Activated naive CD4-positive, alpha-beta T cell (primary cell): ENCODE data around the gene OR2G6.
A peak's percentile ranks its signal among the peaks of the same experiment; 100 is the strongest.
"Not testable (repeated sequence)": the region's sequence is repeated elsewhere in the genome, so short reads cannot be mapped to it uniquely, and the experiment has no call there.

ENCODE experiments used
- DNase-seq, 4 experiments: peaks; one replicate each; lab custom pipeline; 2025; lab: John Stamatoyannopoulos, UW

Gene OR2G6

GRCh38 chr1:248507773-248508172 lies at the start of gene OR2G6:
OR2G6 (plus strand) TSS chr1:248508073; CDS start chr1:248521647, 13,574 bp downstream.
- not testable (repeated sequence) for DNase-seq

DNA sequence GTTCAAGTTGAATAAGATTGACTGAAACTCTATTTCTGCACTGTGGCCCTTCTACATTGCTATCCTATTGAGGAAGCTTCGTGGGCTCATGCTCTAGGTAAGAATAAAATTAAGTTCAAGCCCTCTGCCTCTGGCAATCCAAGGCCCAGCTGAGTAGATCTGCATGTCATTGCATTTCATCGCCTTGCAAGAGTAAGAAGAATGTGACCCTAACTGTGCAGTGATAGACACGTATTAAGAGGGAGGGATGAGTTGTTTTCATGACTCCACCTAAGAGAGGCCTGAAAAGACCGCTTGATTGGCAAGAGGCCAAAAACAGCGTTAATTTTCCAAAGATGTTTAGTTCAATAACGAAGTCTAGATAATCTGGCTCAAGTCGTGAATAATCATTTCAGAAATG lies 48.8 kb upstream of the OR2G6 start:
- DNase-seq: not testable (repeated sequence)

- no peak for DNase-seq
These were observed 36.7 kb upstream of the OR2G6 start for GRCh38 chr1:248471154-248471553.

GRCh38 chr1:248472111-248472510 lies 35.8 kb upstream of the OR2G6 start:
- DNase-seq: not testable (repeated sequence)

DNA sequence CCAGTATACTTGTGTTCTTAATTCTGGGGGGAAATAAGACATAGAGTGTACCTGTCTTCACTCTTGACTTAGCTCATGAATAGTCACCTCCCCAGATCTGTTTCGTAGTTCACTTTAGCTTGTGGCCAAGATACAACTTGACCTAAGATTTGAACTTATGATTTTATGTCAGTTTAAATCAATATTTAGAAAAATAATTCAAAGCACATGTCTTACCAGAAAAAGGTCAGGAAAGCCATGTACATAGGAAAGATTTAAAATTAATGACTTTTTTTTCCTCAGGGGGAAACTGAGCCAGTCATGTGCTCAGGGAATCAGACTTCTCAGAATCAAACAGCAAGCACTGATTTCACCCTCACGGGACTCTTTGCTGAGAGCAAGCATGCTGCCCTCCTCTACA lies 34.8 kb upstream of the OR2G6 start, which contains the start of gene OR2T3:
Gene OR2T3, plus strand, starts transcription at position 301 of the 400 bp plus-strand sequence. Its CDS starts 0 bp downstream, at position 301.
- not testable (repeated sequence) for DNase-seq

- not testable (repeated sequence) for DNase-seq
These were observed 32.2 kb upstream of the OR2G6 start for GRCh38 chr1:248475660-248476059.

DNA sequence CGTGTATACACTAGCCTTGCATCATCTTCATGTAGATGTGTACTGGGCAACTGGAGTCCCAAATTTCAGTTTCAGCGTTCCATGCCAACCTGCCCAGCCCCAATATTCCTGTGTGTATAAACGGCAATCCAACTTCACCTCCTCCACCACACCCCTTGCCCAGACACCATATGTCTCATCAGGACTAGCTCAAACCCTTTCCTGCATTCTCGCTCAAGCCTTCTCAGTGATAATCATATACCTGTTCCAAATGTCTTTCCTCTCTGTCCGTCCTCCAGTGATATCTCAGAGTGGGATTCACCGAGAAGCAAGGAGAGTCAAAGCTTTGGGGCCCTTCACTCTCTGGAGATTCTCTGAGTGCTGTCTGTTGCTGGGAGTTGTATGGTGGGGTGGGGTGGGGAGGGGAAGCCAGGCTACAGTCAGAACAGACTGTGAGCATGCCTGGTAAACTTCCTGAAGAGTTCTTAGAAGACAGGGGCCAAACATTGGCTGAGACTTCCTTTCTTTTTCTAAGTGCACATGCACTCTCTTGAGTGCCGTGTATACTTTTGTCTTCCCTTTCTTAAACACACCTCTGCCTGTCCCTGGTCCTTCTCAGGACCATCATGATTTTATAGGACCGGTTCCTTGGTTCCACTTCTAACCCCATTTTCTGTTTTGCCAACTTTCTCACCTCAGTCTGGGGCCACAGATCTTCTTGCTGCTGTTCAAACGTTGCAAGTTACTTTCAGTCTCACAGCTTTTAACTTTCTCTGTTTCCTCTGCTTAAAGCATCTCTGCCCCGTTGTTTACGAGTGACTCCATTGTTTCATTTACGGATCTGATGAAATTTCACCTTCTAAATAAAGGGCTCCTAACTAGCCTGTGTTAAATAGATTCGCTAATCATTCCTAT lies 25.9 kb upstream of the OR2G6 start:
- peak in 1 of 4 experiments; percentile 4 for DNase-seq

GRCh38 chr1:248488289-248488688 lies 19.6 kb upstream of the OR2G6 start, which contains the start of gene OR2T5:
OR2T5 (plus strand) TSS chr1:248488589; CDS start chr1:248488589, 0 bp downstream.
- DNase-seq: not testable (repeated sequence)

- not testable (repeated sequence) for DNase-seq
These were observed 11.2 kb upstream of the OR2G6 start for GRCh38 chr1:248496661-248497060.

GRCh38 chr1:248500305-248501035 lies 7.4 kb upstream of the OR2G6 start:
- not testable (repeated sequence) for DNase-seq

- not testable (repeated sequence) for DNase-seq
These were observed 2.3 kb downstream of the OR2G6 start for GRCh38 chr1:248510217-248510616.

DNA sequence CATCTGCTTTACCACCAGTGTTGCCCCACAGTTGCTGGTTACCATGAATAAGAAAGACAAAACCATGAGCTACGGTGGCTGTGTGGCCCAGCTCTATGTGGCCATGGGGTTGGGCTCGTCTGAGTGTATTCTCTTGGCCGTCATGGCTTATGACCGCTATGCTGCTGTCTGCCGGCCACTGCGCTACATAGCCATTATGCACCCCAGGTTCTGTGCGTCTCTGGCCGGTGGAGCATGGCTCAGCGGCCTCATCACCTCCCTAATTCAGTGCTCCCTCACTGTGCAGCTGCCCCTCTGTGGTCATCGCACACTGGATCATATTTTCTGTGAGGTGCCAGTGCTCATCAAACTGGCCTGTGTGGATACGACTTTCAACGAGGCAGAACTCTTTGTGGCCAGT lies 14.0 kb downstream of the OR2G6 start:
- no peak for DNase-seq

DNA sequence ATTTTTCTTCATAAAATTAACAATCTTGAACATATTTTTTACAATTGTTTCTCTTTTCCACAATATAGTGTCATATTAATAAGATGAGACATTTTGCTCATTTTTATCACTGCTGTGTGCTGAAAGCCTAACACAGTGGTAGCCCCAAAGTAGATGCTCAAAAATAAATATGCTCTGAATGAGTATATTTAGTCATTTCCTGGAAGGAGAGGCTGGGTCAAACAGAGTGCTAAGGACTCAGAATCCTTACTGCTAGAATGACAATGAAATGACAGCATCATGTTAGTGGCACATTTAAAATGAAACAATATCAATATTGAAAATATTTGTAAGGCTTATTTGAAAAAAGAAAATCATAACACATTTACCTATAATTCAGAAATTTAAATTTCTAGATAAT lies 29.6 kb downstream of the OR2G6 start:
- not testable (repeated sequence) for DNase-seq

- not testable (repeated sequence) for DNase-seq
These were observed 39.5 kb downstream of the OR2G6 start for GRCh38 chr1:248547383-248547782.

- DNase-seq: not testable (repeated sequence)
These were observed 43.2 kb downstream of the OR2G6 start for GRCh38 chr1:248551027-248551426.

DNA sequence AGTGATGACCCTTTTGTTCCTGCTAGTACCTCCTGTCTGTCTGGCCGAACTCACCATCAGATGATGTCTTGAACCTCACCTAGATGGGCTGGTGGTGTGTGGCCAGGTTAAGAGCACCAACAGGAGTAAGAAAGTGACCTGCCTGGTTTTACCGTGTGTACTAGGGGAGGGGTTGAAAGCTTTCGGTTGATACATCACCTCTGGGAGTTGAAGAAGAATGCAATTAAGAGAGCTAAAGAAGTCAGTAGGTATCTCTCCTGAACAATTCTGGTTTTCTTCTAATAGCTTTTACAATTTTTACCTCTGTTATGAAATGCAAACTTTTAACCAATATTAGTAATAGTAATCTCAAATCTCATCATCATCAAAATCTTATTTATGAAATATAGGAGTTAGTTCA lies 54.8 kb downstream of the OR2G6 start, which contains the start of gene OR2T29:
Gene OR2T29, minus strand, starts transcription at position 101 of the 400 bp plus-strand sequence. CDS start 3,281 bp downstream, outside the sequence.
- DNase-seq: not testable (repeated sequence)

DNA sequence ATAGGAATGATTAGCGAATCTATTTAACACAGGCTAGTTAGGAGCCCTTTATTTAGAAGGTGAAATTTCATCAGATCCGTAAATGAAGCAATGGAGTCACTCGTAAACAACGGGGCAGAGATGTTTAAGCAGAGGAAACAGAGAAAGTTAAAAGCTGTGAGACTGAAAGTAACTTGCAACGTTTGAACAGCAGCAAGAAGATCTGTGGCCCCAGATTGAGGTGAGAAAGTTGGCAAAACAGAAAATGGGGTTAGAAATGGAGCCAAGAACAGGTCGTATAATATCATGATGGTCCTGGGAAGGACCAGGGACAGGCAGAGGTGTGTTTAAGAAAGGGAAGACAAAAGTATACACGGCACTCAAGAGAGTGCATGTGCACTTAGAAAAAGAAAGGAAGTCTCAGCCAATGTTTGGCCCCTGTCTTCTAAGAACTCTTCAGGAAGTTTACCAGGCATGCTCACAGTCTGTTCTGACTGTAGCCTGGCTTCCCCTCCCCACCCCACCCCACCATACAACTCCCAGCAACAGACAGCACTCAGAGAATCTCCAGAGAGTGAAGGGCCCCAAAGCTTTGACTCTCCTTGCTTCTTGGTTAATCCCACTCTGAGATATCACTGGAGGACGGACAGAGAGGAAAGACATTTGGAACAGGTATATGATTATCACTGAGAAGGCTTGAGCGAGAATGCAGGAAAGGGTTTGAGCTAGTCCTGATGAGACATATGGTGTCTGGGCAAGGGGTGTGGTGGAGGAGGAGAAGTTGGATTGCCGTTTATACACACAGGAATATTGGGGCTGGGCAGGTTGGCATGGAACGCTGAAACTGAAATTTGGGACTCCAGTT lies 57.9 kb downstream of the OR2G6 start:
- DNase-seq: not testable (repeated sequence)

DNA sequence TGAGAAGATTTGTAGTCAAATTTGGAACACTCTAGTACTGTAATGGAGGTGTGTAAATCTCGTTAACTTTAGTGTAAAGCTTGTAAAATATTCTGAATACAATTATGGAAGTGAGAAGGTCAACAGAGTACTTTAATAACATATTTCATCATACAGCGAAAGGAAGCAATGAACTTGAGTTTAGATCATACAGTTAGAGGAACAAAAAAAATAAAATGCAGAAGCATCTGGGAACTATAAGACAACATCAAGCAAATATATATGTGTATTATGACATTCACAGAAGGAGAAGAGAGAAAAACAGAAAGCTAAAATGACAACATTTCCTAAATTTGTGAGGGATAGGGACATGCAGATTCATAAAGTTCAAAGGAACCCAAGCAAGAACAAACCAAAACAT lies 61.2 kb downstream of the OR2G6 start:
- not testable (repeated sequence) for DNase-seq

GRCh38 chr1:248570811-248571210 lies 62.9 kb downstream of the OR2G6 start:
- DNase-seq: not testable (repeated sequence)

DNA sequence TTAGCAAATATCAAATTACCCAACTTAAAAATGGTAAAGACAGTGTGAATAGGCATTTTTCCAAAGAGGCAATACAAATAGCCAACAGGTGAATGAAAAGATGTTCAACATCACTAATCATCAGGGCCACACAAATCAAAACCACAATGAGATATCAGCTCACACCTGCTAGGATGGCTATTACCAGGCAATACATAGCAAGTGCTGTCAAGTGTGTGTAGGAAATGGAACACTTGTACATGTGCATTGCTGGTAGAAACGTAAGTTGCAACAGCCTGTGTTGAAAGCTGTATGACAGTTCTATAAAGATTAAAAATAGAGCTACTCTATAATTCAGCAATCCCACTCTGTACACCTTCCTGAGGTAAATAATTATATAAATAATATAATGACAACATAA lies 64.2 kb downstream of the OR2G6 start:
- not testable (repeated sequence) for DNase-seq

GRCh38 chr1:248573856-248574255 lies 66.0 kb downstream of the OR2G6 start:
- not testable (repeated sequence) for DNase-seq
